ENCODE measurements around the gene IGF1.

Gene IGF1

DNA sequence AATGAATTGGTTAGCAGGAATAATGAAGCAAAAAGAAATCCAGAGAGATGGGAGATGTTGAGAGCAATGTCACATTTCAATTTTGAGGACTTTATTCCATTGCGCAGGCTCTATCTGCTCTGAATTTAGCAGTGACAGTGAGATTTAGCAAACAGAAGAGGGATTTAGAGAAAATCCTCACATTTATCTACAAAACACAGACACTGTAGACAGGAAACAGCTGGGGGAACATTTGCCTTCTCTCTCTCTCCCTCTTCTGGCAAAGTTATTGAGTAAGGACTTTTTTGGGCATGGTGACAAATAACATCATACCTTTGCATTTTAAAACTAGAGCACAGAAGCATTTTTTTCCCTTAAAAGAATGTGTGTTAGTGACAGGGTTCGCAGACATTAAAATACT lies at the start of gene IGF1:
Gene IGF1 (minus strand): TSS at position 158 of the 400 bp plus-strand sequence. CDS start 182 bp downstream, outside the sequence.
- peak within 1 kb of the TSS; percentile 98; the same call in 1 of the 2 replicates for H2AFZ ChIP-seq (ENCODE audit: low read depth, low read length)

DNA sequence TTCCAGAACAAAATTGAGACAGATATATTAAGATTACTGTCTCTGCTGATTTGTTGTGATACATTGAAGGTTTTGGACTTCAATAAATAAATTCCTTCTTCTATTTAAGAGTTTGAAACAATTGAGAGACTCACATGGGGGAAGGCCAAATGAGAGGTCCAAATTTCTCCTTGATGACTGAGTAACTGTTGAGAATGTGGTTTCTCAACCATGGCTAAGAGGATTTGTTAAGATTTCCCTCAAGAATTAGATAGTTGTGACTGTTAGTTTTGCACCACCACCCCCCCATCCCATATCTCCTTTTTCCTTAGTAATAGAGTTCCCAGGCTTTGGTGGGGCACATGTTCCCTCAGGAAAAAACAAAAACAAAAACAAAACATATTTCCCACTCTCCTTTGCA lies 47.7 kb upstream of the IGF1 start:
- TF ChIP-seq EZH2phosphoT487 (IDR thresholded peaks at IDR 0.05; ENCODE audit: low read depth) = no peak
- TF ChIP-seq, protein P1, sequence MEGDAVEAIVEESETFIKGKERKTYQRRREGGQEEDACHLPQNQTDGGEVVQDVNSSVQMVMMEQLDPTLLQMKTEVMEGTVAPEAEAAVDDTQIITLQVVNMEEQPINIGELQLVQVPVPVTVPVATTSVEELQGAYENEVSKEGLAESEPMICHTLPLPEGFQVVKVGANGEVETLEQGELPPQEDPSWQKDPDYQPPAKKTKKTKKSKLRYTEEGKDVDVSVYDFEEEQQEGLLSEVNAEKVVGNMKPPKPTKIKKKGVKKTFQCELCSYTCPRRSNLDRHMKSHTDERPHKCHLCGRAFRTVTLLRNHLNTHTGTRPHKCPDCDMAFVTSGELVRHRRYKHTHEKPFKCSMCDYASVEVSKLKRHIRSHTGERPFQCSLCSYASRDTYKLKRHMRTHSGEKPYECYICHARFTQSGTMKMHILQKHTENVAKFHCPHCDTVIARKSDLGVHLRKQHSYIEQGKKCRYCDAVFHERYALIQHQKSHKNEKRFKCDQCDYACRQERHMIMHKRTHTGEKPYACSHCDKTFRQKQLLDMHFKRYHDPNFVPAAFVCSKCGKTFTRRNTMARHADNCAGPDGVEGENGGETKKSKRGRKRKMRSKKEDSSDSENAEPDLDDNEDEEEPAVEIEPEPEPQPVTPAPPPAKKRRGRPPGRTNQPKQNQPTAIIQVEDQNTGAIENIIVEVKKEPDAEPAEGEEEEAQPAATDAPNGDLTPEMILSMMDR (IDR thresholded peaks at IDR 0.05; ENCODE audit: low read depth, low read length) = no peak
- no peak overlapping the region for H3K4me3 ChIP-seq (ENCODE audit: low read length)
- H3K4me2 ChIP-seq (ENCODE audit: low read length) = no peak overlapping the region
- H3K79me2 ChIP-seq (ENCODE audit: low read length) = no peaks in the 10 kb centered on the region
- H3K27me3 ChIP-seq (ENCODE audit: low read depth, low read length) = no peaks in the 10 kb centered on the region
- no peaks in the 10 kb centered on the region for H4K20me1 ChIP-seq (ENCODE audit: insufficient read depth, low read length)
- no peaks in the 10 kb centered on the region for H3K9me3 ChIP-seq (ENCODE audit: insufficient read depth, low read length)
- no peaks in the 10 kb centered on the region for H3K36me3 ChIP-seq (replicated peaks; ENCODE audit: low read depth, low read length)
- peaks cover 10% of the 10 kb centered on the region for H3K4me1 ChIP-seq (ENCODE audit: low read length)
- H3K9ac ChIP-seq (ENCODE audit: low read length) = no peak overlapping the region
- H3K27ac ChIP-seq (ENCODE audit: low read length) = no peak overlapping the region
- no peak overlapping the region for H2AFZ ChIP-seq (ENCODE audit: low read depth, low read length)

More for the DNA sequence above, at the start of gene IGF1:
- Histone ChIP-seq H3K9ac (ENCODE audit: low read length) (peak within 1 kb of the TSS; percentile 21; the same call in 1 of the 2 replicates), H3K4me2 (ENCODE audit: low read length) (peak within 1 kb of the TSS; percentile 98), H4K20me1 (ENCODE audit: insufficient read depth, low read length) (no peaks in the 10 kb centered on the region), H3K27me3 (ENCODE audit: low read depth, low read length) (no peaks in the 10 kb centered on the region), H3K4me1 (ENCODE audit: low read length) (peaks cover 34% of the 10 kb centered on the region), H3K9me3 (ENCODE audit: insufficient read depth, low read length) (no peaks in the 10 kb centered on the region), H3K27ac (ENCODE audit: low read length) (no peak within 1 kb of the TSS), H3K4me3 (ENCODE audit: low read length) (peak within 1 kb of the TSS; percentile 76), H3K36me3 (replicated peaks; ENCODE audit: low read depth, low read length) (no peaks in the 10 kb centered on the region), H3K79me2 (ENCODE audit: low read length) (no peaks in the 10 kb centered on the region)
- TF ChIP-seq, protein P1 (IDR thresholded peaks at IDR 0.05; ENCODE audit: low read depth, low read length) = 0 out of 2 replicates have a peak, but pooled peaks have one; percentile 14
- TF ChIP-seq EZH2phosphoT487 (IDR thresholded peaks at IDR 0.05; ENCODE audit: low read depth) = no peak

DNA sequence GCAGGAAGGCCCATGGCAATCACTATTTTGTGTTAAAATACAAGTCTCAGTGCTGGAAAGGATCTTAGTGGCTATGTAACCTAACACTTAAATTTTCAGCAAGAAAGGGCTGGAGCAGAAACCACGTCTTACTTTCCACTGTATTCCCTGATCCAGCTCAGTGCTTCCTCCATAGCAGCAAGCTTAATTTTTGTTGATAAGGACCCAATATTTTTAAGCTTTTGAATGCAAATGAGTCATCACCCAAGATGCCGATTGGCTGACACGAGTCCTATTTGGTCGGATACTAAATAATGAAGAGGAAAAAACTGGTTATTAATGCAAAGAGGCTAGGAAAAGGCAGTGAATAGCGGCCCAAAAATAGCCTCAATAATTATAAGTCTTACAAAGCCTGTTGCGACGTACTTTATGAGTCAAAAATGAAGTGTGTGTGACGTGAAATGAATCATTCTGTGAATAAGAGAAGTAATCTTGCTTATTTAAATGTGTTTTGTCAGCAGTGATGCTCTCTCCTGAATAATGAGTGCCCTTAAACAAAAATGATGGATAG lies 46.9 kb upstream of the IGF1 start:
- peaks cover 10% of the 10 kb centered on the region for H3K4me1 ChIP-seq (ENCODE audit: low read length)
- no peak overlapping the region for H3K9ac ChIP-seq (ENCODE audit: low read length)
- H2AFZ ChIP-seq (ENCODE audit: low read depth, low read length) = no peak overlapping the region
- no peaks in the 10 kb centered on the region for H4K20me1 ChIP-seq (ENCODE audit: insufficient read depth, low read length)
- peak overlapping the region; percentile 40 for H3K4me2 ChIP-seq (ENCODE audit: low read length)
- H3K36me3 ChIP-seq (replicated peaks; ENCODE audit: low read depth, low read length) = no peaks in the 10 kb centered on the region
- H3K79me2 ChIP-seq (ENCODE audit: low read length) = no peaks in the 10 kb centered on the region
- TF ChIP-seq, protein P1 (IDR thresholded peaks at IDR 0.05; ENCODE audit: low read depth, low read length) = no peak
- TF ChIP-seq EZH2phosphoT487 (IDR thresholded peaks at IDR 0.05; ENCODE audit: low read depth) = no peak
- H3K27me3 ChIP-seq (ENCODE audit: low read depth, low read length) = no peaks in the 10 kb centered on the region
- no peaks in the 10 kb centered on the region for H3K9me3 ChIP-seq (ENCODE audit: insufficient read depth, low read length)
- H3K4me3 ChIP-seq (ENCODE audit: low read length) = no peak overlapping the region
- no peak overlapping the region for H3K27ac ChIP-seq (ENCODE audit: low read length)

DNA sequence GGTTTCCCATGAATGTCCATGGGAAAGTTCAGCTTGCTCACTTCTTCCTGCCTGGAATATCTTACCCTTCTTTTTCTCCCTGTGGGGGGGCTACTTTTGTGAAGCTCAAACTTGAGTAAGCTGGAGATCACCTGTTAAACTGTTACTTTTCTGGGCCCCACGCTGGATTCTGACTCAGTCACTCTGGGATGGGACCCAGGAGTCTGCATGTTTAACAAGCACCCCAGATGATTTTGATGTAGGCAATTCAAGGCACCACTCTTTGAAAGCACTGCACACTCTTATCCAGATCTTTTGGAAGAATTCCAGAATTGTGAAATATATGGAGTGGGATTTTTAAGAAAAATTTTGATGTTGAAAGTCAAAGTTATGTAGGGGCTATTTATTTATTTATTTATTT lies 46.3 kb upstream of the IGF1 start:
- no peak overlapping the region for H3K4me2 ChIP-seq (ENCODE audit: low read length)
- no peaks in the 10 kb centered on the region for H3K27me3 ChIP-seq (ENCODE audit: low read depth, low read length)
- H3K79me2 ChIP-seq (ENCODE audit: low read length) = no peaks in the 10 kb centered on the region
- TF ChIP-seq EZH2phosphoT487 (IDR thresholded peaks at IDR 0.05; ENCODE audit: low read depth) = no peak
- H3K4me1 ChIP-seq (ENCODE audit: low read length) = peaks cover 12% of the 10 kb centered on the region
- H3K4me3 ChIP-seq (ENCODE audit: low read length) = no peak overlapping the region
- no peak overlapping the region for H2AFZ ChIP-seq (ENCODE audit: low read depth, low read length)
- H4K20me1 ChIP-seq (ENCODE audit: insufficient read depth, low read length) = no peaks in the 10 kb centered on the region
- H3K36me3 ChIP-seq (replicated peaks; ENCODE audit: low read depth, low read length) = no peaks in the 10 kb centered on the region
- no peak overlapping the region for H3K9ac ChIP-seq (ENCODE audit: low read length)
- H3K27ac ChIP-seq (ENCODE audit: low read length) = no peak overlapping the region
- no peaks in the 10 kb centered on the region for H3K9me3 ChIP-seq (ENCODE audit: insufficient read depth, low read length)

All from OCI-LY3 (cell line).